ENCODE results near the gene ANGPTL7.

DNA sequence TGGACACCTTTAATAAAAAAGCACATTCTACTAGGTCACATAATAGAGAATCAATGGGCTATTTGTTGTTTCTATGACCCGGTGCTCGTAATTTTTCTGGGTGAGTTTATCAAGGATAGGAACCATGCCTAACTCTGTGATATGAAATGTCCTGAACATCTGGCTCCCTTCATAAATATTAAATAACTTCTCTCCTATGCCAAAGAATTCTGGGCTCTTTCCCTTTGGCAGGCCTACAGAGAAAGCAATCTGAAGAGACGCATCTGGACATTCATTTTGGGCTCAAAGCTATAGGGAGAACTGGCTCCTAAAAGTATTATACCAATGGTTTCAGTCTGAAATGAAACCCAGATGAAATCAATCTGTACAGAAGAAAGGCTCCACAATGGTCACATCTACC is 38.8 kb upstream of the ANGPTL7 start:
- TF ChIP-seq EP300 (IDR thresholded peaks at IDR 0.05): no peak
- TF ChIP-seq, protein P1, sequence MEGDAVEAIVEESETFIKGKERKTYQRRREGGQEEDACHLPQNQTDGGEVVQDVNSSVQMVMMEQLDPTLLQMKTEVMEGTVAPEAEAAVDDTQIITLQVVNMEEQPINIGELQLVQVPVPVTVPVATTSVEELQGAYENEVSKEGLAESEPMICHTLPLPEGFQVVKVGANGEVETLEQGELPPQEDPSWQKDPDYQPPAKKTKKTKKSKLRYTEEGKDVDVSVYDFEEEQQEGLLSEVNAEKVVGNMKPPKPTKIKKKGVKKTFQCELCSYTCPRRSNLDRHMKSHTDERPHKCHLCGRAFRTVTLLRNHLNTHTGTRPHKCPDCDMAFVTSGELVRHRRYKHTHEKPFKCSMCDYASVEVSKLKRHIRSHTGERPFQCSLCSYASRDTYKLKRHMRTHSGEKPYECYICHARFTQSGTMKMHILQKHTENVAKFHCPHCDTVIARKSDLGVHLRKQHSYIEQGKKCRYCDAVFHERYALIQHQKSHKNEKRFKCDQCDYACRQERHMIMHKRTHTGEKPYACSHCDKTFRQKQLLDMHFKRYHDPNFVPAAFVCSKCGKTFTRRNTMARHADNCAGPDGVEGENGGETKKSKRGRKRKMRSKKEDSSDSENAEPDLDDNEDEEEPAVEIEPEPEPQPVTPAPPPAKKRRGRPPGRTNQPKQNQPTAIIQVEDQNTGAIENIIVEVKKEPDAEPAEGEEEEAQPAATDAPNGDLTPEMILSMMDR (IDR thresholded peaks at IDR 0.05): no peak
- no peak for TF ChIP-seq POLR2A (IDR thresholded peaks at IDR 0.05; ENCODE audit: low read length)
- TF ChIP-seq HOXA7 (CRISPR knock-in tag; IDR thresholded peaks at IDR 0.05): no peak
- no peak for TF ChIP-seq ZNF302 (CRISPR knock-in tag; IDR thresholded peaks at IDR 0.05)
- TF ChIP-seq RCOR1 (IDR thresholded peaks at IDR 0.05; ENCODE audit: low read depth, low read length): no peak
- no peak for TF ChIP-seq RAD21 (conservative IDR thresholded peaks at IDR 0.05 in 1 of 2, IDR thresholded peaks at IDR 0.05 in 1 of 2)
- TF ChIP-seq BCL3 (IDR thresholded peaks at IDR 0.05): no peak
- no peak for TF ChIP-seq USF2 (IDR thresholded peaks at IDR 0.05)

All from A549 (cell line).